ENCODE data around the gene CCNB2. TPM values are rescaled to one million over a fixed set of nuclear protein-coding genes. Genes with fewer than 3 reads are reported as not detected.

Gene CCNB2
- total RNA-seq, 4 donors from 2014 or later = 1.1 to 2.1 (median 1.7) TPM

- intact Hi-C loops (cut with DNase I) = no loop called here
- 87 to 93% methylated on average over 3 of the region's 3 CpGs for WGBS, 2 donors
- H3K9me3 ChIP-seq = no peaks in the 10 kb centered on the region
- H3K27ac ChIP-seq = no peak overlapping the region
- no peak overlapping the region for H3K4me3 ChIP-seq (replicated peaks in 1 of 3)
- H3K36me3 ChIP-seq = peaks cover 11 to 15% of the 10 kb centered on the region in 2 donors
- H3K27me3 ChIP-seq = no peaks in the 10 kb centered on the region
- TF ChIP-seq CTCF (IDR thresholded peaks at IDR 0.05) (no peak), POLR2A (IDR thresholded peaks at IDR 0.05) (no peak)
- no peak for DNase-seq
- H3K4me1 ChIP-seq = no peaks in the 10 kb centered on the region
Observed at GRCh38 chr15:59131969-59132562, 27.1 kb downstream of the CCNB2 start.

- Histone ChIP-seq H3K27me3 (no peaks in the 10 kb centered on the region), H3K9me3 (no peaks in the 10 kb centered on the region), H3K27ac (no peak overlapping the region), H3K4me3 (replicated peaks in 1 of 3) (no peak overlapping the region), H3K36me3 (peaks cover 11 to 18% of the 10 kb centered on the region in 2 donors), H3K4me1 (no peaks in the 10 kb centered on the region)
- no peak for DNase-seq
- intact Hi-C loops (cut with DNase I) = no loop called here
- WGBS, 2 donors = 93 to 97% methylated on average over 6 of the region's 6 CpGs
- TF ChIP-seq CTCF (IDR thresholded peaks at IDR 0.05) (no peak), POLR2A (IDR thresholded peaks at IDR 0.05) (no peak)
Observed at GRCh38 chr15:59133929-59134427, 29.0 kb downstream of the CCNB2 start.

GRCh38 chr15:59137566-59137965 lies 32.6 kb downstream of the CCNB2 start:
- Histone ChIP-seq H3K9me3 (no peaks in the 10 kb centered on the region), H3K27me3 (no peaks in the 10 kb centered on the region), H3K4me3 (replicated peaks in 1 of 3) (no peak overlapping the region), H3K27ac (no peak overlapping the region), H3K36me3 (peaks cover 11 to 18% of the 10 kb centered on the region in 2 donors), H3K4me1 (no peaks in the 10 kb centered on the region)
- DNase-seq = no peak
- 71 to 82% methylated on average over 2 of the region's 2 CpGs for WGBS, 2 donors
- TF ChIP-seq CTCF (IDR thresholded peaks at IDR 0.05) (no peak), POLR2A (IDR thresholded peaks at IDR 0.05) (no peak)
- intact Hi-C loops (cut with DNase I) = no loop called here

- Histone ChIP-seq H3K4me3 (replicated peaks in 1 of 3) (no peak overlapping the region), H3K4me1 (no peaks in the 10 kb centered on the region), H3K27me3 (no peaks in the 10 kb centered on the region), H3K27ac (no peak overlapping the region), H3K9me3 (no peaks in the 10 kb centered on the region), H3K36me3 (peaks cover 11 to 18% of the 10 kb centered on the region in 2 donors)
- DNase-seq = peak; percentile 25 to 30
- TF ChIP-seq POLR2A (IDR thresholded peaks at IDR 0.05) = no peak
- peak in 3 of 6 experiments; percentile 20 to 40 (median 39) for TF ChIP-seq CTCF (IDR thresholded peaks at IDR 0.05)
- intact Hi-C loops (cut with DNase I) = no loop called here
- WGBS, 2 donors = 67 to 80% methylated on average over 7 of the region's 7 CpGs
Observed at GRCh38 chr15:59138243-59138642, 33.3 kb downstream of the CCNB2 start.

- Histone ChIP-seq H3K4me3 (replicated peaks in 1 of 3) (no peak overlapping the region), H3K36me3 (peaks cover 3 to 15% of the 10 kb centered on the region in 2 donors), H3K4me1 (no peaks in the 10 kb centered on the region), H3K27me3 (no peaks in the 10 kb centered on the region), H3K27ac (no peak overlapping the region), H3K9me3 (no peaks in the 10 kb centered on the region)
- DNase-seq = no peak
- 87 to 93% methylated on average over 9 of the region's 9 CpGs for WGBS, 2 donors
- intact Hi-C loops (cut with DNase I) = no loop called here
- TF ChIP-seq CTCF (IDR thresholded peaks at IDR 0.05) (no peak), POLR2A (IDR thresholded peaks at IDR 0.05) (no peak)
Observed at GRCh38 chr15:59140422-59141226, 35.7 kb downstream of the CCNB2 start.

Measured in thyroid gland (tissue), 4 donors.